Gastrocnemius medialis (tissue), 4 donors: ENCODE data around the gene NELL2.

Experiments
- CTCF ChIP-seq, 5 experiments: fragments of 450-650 bp in 3 of 5; fragments of 200-600 bp in 2 of 5; sonication (generic) in 2 of 5; IDR thresholded peaks in 4 of 5; conservative IDR thresholded peaks in 1 of 5; 1 replicate in 4 of 5; 2 replicates in 1 of 5; pipeline ENCODE4 v1.5.1; 2016 to 2019; ENCODE audit warnings: antibody characterized with exemption in 5 of 5, mild to moderate bottlenecking in 3 of 5, moderate library complexity in 3 of 5
- POLR2A ChIP-seq, 2 donors: fragments of 450-650 bp; IDR thresholded peaks; one replicate each; pipeline ENCODE4 v1.6.1; 2017; ENCODE audit warnings: antibody characterized with exemption in 2 of 2, mild to moderate bottlenecking in 2 of 2, moderate library complexity in 2 of 2

GRCh38 chr12:44653861-44654527 is 222.1 kb downstream of the NELL2 start:
- TF ChIP-seq CTCF (IDR thresholded peaks at IDR 0.05 in 4 of 5, conservative IDR thresholded peaks at IDR 0.05 in 1 of 5) (no peak), POLR2A (IDR thresholded peaks at IDR 0.05) (no peak)
